Muscle of leg (tissue), 11 donors: Measurements from ENCODE around the gene EDARADD. TPM values are rescaled to one million over a fixed set of nuclear protein-coding genes. Genes with fewer than 3 reads are reported as not detected.
"Not testable (repeated sequence)": the region's sequence is repeated elsewhere in the genome, so short reads cannot be mapped to it uniquely, and the experiment has no call there.

Experiments used
- DNase-seq: peaks from one replicate; pipeline ENCODE4 v3.0.0; 2013
- H3K27ac ChIP-seq: one replicate; pipeline ENCODE4 v1.5.1; 2013; ENCODE audit warnings: mild to moderate bottlenecking, low read length, control low read depth
- H3K27me3 ChIP-seq: one replicate; pipeline ENCODE4 v1.6.1; 2013; ENCODE audit warnings: low read length; ENCODE audit not compliant: control insufficient read depth, insufficient read depth
- H3K36me3 ChIP-seq: one replicate; pipeline ENCODE4 v1.6.1; 2013; ENCODE audit warnings: low read length; ENCODE audit not compliant: control insufficient read depth, insufficient read depth
- H3K4me1 ChIP-seq: one replicate; pipeline ENCODE4 v1.6.1; 2013; ENCODE audit warnings: low read length; ENCODE audit not compliant: control insufficient read depth, insufficient read depth
- H3K4me3 ChIP-seq: one replicate; pipeline ENCODE4 v1.5.1; 2013; ENCODE audit warnings: low read length, control low read depth
- H3K9me3 ChIP-seq: replicated peaks from 2 replicates; pipeline ENCODE4 v1.6.1; 2013; ENCODE audit warnings: low read depth, low read length; ENCODE audit not compliant: control insufficient read depth
- WGBS: methylation state at CpG from one replicate; pipeline ENCODE4 v1.1.5; 2013; ENCODE audit warnings: missing lambda C conversion rate; ENCODE audit not compliant: insufficient coverage; 5-methylcytosine and 5-hydroxymethylcytosine counted together
- polyA plus RNA-seq, 8 donors: library from polyadenylated mRNA; unstranded; fragments of 120-200 nt; gene quantifications; one replicate each; pipeline versions ENCODE4 v1.2.1 to v1.2.3, GENCODE V29; 2013; ENCODE audit warnings: inconsistent platforms in 1 of 8, low replicate concordance in 1 of 8; ENCODE audit not compliant: insufficient read length in 8 of 8, insufficient read depth in 1 of 8
- total RNA-seq: library from RNA; stranded (reverse); fragments of 120-200 nt; gene quantifications from one replicate; pipeline ENCODE4 v1.2.4, GENCODE V29; 2013

Gene EDARADD
- total and polyA plus RNA-seq, 9 donors = 0.18 to 2.2 (median 0.37) TPM

DNA sequence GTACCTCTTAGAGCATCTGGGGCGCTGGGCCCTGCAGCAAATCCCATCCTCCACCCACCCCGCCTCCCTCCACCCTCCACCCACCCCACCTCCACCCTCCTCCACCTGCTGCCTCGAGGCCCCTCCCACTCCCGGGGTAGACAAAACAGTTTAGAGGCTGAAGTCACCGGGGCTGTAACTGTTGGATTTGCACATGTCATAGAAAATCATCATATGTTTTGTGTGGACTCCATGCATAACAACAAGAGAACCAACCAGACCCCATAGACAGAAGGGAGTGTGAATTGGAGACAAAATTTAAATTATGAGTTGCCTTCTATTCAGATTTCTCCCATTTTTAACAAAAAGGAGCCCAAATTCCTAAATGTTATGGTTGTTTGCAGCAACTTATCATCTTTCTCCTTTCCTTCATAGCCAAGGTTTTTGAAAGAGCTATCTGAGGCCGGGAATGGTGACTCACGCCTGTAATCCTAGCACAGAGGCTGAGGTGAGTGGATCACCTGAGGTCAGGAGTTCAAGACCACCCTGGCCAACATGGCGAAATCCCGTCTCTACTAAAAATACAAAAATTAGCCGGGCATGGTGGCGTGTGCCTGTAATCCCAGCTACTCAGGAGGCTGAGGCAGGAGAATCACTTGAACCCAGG is 101.5 kb downstream of the EDARADD start:
- Histone ChIP-seq H3K4me1 (no peaks in the 10 kb centered on the region), H3K27ac (no peak overlapping the region), H3K36me3 (no peaks in the 10 kb centered on the region), H3K4me3 (no peak overlapping the region), H3K27me3 (peaks cover 3% of the 10 kb centered on the region), H3K9me3 (no peaks in the 10 kb centered on the region)
- 50% methylated on average over 2 of the region's 11 CpGs for WGBS
- DNase-seq = no peak

DNA sequence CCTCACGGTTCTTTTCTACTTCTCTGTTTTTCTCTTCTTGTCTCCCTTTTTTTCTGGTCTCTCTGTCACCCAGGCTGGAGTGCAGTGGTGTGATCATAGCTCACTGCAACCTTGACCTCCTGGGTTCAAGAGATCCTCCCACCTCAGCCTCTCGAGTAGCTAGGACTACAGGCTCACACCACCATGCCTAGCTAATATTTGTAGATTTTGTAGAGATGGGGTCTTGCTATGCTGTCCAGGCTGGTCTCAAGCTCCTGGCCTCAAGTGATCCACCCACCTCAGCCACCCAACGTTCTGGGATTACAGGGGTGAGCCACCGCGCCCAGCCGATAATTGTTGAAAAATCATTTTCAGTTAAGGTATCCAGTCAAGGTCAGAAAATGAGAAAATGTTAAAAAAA is 103.8 kb downstream of the EDARADD start:
- Histone ChIP-seq H3K36me3 (no peaks in the 10 kb centered on the region), H3K4me3 (no peak overlapping the region), H3K9me3 (no peaks in the 10 kb centered on the region), H3K27me3 (peaks cover 3% of the 10 kb centered on the region), H3K27ac (no peak overlapping the region), H3K4me1 (no peaks in the 10 kb centered on the region)
- no peak for DNase-seq
- 88% methylated on average over 1 of the region's 6 CpGs for WGBS

DNA sequence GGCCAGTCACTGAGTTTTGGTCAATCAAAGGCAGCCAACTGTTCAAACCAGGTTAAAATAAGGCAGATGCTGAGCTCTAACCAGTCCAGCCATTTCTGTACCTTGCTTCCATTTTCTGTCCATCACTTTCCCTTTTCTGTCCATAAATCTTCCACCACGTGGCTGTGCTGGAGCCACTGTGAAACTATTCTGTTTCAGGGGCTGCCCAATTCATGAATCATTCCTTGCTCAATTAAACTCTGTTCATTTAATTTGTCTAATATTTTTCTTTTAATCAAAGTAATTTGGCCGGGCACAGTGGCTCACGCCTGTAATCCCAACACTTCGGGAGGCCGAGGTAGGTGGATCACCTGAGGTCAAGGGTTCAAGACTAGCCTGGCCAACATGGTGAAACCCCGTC is 107.0 kb downstream of the EDARADD start:
- 98% methylated on average over 5 of the region's 6 CpGs for WGBS
- H3K9me3 ChIP-seq = no peaks in the 10 kb centered on the region
- H3K27ac ChIP-seq = no peak overlapping the region
- H3K36me3 ChIP-seq = no peaks in the 10 kb centered on the region
- peaks cover 4% of the 10 kb centered on the region for H3K4me1 ChIP-seq
- H3K27me3 ChIP-seq = peaks cover 3% of the 10 kb centered on the region
- H3K4me3 ChIP-seq = no peak overlapping the region
- DNase-seq = no peak

DNA sequence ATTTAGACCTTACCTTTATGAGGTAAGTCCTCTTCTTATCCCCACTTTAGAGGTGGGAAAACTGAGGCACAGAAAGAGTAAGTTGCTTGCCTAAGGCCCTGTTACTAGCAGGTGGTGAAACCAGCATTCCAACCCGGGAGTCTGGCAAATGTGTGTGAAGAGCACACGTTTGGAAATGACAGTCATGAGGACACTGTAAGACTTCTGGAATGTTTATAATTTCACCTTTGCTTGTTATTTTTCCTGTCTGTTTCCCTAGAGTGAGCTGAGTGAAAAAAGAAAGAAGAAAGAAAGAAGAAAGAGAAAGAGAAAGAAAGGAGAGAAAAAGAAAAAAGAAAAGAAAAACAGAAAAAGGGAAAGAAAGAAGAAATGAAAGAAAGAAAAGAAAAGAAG is 108.5 kb downstream of the EDARADD start:
- no peak overlapping the region for H3K4me3 ChIP-seq

DNA sequence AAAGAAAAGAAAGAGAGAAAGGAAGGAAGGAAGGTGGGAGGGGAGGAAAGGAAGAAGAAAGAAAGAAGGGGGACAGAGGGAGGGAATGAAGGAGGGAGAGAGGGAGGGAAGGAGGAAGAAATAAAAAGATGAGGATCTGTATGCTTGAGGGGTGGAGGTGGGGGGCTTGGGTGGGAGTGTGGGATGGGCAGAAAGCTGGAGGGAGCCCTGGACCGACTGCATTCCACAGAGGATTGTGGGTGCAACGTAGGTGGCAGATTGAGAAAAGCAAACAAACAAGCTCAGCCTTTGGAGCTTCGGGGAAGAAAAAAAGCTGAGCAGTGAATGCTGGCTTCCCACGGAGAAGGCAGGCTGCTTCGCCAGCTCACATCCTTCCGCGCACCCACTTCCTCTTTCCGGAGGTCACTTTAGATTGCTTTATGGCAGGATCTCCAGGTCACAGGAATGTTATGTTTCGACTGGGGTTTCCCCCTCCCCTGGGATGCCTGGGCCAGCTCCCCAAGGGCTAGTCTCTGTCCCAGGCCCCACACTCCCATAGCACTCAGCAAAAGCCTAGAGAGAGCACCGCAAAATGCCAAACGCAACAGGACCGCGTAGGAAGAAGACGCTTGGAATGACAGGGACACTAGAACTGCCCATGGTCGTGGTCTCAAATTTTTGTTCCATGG is 109.0 kb downstream of the EDARADD start:
- Histone ChIP-seq H3K4me1 (peaks cover 7% of the 10 kb centered on the region), H3K9me3 (no peaks in the 10 kb centered on the region), H3K4me3 (peak overlapping the region; percentile 23), H3K27me3 (no peaks in the 10 kb centered on the region), H3K36me3 (no peaks in the 10 kb centered on the region), H3K27ac (no peak overlapping the region)
- DNase-seq = peak; percentile 72
- 10% methylated on average over 8 of the region's 15 CpGs for WGBS

More for the DNA sequence above, 108.5 kb downstream of the EDARADD start:
- no peak overlapping the region for H3K27ac ChIP-seq
- DNase-seq = no peak
- H3K9me3 ChIP-seq = no peaks in the 10 kb centered on the region
- no peaks in the 10 kb centered on the region for H3K27me3 ChIP-seq
- H3K36me3 ChIP-seq = no peaks in the 10 kb centered on the region
- peaks cover 7% of the 10 kb centered on the region for H3K4me1 ChIP-seq
- no CpG with 5 or more reads among the region's 2 CpGs for WGBS

DNA sequence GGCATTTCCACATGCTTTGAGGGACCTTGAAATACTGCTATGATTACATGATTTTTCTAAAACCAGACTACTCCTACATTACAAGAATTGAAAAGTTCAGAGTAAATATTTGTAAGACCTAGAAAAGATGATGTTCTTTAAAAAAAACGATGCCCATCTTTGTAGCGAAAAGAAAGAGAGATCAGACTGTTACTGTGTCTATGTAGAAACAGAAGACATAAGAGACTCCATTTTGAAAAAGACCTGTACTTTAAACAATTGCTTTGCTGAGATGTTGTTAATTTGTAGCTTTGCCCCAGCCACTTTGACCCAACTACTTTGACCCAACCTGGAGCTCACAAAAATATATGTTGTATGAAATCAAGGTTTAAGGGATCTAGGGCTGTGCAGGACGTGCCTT is 110.3 kb downstream of the EDARADD start:
- not testable (repeated sequence) for DNase-seq, H3K4me3 ChIP-seq, H3K9me3 ChIP-seq, H3K36me3 ChIP-seq, H3K27ac ChIP-seq, H3K4me1 ChIP-seq, H3K27me3 ChIP-seq
- no CpG with 5 or more reads among the region's 3 CpGs for WGBS

DNA sequence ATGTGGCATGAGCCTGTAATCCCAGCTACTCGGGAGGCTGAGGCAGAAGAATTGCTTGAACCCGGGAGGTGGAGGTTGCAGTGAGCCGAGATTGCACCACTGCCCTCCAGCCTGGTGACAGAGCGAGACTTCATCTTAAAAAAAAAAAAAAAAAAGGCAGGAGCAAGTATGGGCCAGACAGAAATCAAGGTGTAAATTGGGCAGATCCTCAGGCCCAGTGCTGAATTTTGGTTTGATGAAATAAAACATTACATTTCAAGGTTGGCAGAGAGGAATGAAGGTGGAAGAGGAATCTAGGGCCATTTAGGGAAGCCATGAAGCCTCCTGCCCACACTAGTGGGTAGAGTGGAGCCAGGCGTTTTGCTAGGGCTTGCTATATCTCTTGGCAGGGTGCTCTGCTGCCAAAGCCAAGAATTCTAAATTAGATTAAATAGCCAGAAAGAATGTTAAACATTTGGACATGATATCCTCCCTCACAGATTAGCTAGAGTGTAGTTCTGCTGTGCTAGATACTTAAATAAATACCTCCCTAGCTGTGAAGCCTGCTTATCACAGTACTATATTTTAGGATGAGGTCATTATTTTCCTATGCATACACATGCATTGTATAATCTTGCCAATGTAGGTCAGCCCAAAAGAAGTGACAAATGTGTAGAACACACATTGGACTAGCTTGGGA is 113.1 kb downstream of the EDARADD start:
- WGBS = 89% methylated on average over 4 of the region's 5 CpGs
- Histone ChIP-seq H3K4me1 (peaks cover 7% of the 10 kb centered on the region), H3K27me3 (no peaks in the 10 kb centered on the region), H3K27ac (no peak overlapping the region), H3K36me3 (no peaks in the 10 kb centered on the region), H3K9me3 (no peaks in the 10 kb centered on the region), H3K4me3 (no peak overlapping the region)
- peak; percentile 61 for DNase-seq

DNA sequence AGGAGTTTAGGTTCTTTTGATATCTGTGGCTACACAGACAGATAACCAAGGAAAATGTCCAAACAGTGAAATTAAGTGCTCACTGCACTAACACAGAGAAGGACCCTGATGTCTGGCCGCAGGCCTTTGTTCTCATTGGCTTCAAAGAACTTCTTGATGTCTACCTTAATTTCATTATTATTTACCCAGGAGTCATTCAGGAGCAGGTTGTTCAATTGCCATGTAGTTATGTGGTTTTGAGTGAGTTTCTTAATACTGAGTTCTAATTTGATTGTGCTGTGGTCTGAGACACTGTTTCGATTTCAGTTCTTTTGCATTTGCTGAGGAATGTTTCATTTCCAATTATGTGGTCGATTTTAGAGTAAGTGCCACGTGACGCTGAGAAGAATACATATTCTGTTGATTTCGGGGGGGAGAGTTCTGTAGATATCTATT is 114.5 kb downstream of the EDARADD start:
- no peak overlapping the region for H3K4me3 ChIP-seq
- no peaks in the 10 kb centered on the region for H3K27me3 ChIP-seq
- 95% methylated on average over 4 of the region's 6 CpGs for WGBS
- no peaks in the 10 kb centered on the region for H3K9me3 ChIP-seq
- H3K4me1 ChIP-seq = peaks cover 3% of the 10 kb centered on the region
- no peak for DNase-seq
- H3K27ac ChIP-seq = no peak overlapping the region
- no peaks in the 10 kb centered on the region for H3K36me3 ChIP-seq

DNA sequence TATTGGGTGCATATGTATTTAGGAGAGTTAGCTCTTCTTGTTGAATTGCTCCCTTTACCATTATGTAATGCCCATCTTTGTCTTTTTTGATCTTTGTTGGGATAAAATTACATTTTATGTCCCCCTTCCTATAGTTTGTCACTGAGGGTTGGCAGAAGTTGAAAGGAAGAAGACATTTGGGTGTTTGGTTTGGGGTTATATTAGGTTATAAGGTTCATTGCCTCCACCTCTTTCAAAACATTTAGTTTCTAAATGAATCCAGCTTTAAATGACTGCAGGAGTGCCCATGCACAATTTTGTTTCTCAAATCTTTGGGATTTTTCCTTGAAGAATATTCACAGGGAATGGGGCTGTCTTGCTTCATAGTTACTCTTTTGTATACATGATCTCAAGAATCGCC is 115.1 kb downstream of the EDARADD start:
- no peak overlapping the region for H3K27ac ChIP-seq
- WGBS = 89% methylated on average over 1 of the region's 1 CpG
- no peak overlapping the region for H3K4me3 ChIP-seq
- H3K27me3 ChIP-seq = no peaks in the 10 kb centered on the region
- peaks cover 3% of the 10 kb centered on the region for H3K4me1 ChIP-seq
- H3K36me3 ChIP-seq = no peaks in the 10 kb centered on the region
- no peak for DNase-seq
- H3K9me3 ChIP-seq = no peaks in the 10 kb centered on the region

DNA sequence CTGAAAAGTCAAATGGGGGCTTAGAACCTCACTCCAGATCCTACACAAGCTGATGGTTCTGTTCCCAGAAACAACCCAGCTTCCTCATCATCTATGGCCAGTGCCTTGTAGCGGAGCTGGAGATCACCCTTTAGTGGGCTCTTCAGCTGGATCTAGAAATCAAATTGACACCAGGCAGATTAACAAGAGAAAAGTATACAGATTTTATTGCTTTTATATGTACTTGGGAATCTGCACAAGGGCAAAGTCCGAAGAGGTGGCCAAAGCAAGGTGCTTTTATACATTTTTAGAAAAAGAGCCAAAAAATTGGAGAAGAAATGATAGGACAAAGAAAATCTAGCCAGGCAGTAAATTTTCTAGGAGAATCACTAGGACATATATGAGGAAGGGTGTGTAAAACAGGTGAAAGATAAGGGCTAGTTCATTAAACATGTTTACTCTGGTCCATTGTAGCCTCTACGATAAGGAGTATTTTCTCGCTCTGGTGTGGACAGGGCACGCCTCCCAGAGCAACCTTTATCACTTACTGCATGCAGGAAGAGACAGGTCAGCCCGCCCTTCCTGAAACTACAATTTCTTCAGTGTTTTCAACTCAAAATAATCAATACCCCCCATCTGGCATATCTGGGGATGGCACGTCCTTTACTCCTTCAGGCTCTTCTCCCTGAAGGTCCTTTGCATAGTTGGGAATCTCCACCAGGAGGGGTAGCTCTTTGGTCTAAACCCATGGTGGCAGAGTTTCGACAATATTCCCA is 115.7 kb downstream of the EDARADD start:
- no peak for DNase-seq
- Histone ChIP-seq H3K27me3 (no peaks in the 10 kb centered on the region), H3K36me3 (no peaks in the 10 kb centered on the region), H3K4me1 (peaks cover 3% of the 10 kb centered on the region), H3K4me3 (no peak overlapping the region), H3K9me3 (no peaks in the 10 kb centered on the region), H3K27ac (no peak overlapping the region)
- WGBS = 80% methylated on average over 5 of the region's 8 CpGs
